Measurements from ENCODE around the gene FRMD1.

Gene FRMD1

GRCh38 chr6:168033791-168034190, 45.2 kb downstream of the FRMD1 start:
- DNase-seq (ENCODE audit: extremely low read depth, insufficient read length) = no peak
- H3K36me3 ChIP-seq (ENCODE audit: control insufficient read depth, insufficient read depth, low read length) = no peaks in the 10 kb centered on the region
- TF ChIP-seq, protein P1, sequence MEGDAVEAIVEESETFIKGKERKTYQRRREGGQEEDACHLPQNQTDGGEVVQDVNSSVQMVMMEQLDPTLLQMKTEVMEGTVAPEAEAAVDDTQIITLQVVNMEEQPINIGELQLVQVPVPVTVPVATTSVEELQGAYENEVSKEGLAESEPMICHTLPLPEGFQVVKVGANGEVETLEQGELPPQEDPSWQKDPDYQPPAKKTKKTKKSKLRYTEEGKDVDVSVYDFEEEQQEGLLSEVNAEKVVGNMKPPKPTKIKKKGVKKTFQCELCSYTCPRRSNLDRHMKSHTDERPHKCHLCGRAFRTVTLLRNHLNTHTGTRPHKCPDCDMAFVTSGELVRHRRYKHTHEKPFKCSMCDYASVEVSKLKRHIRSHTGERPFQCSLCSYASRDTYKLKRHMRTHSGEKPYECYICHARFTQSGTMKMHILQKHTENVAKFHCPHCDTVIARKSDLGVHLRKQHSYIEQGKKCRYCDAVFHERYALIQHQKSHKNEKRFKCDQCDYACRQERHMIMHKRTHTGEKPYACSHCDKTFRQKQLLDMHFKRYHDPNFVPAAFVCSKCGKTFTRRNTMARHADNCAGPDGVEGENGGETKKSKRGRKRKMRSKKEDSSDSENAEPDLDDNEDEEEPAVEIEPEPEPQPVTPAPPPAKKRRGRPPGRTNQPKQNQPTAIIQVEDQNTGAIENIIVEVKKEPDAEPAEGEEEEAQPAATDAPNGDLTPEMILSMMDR (IDR thresholded peaks at IDR 0.05; ENCODE audit: insufficient read depth, low read length, poor library complexity, severe bottlenecking) = no peak
- H3K27me3 ChIP-seq (replicated peaks; ENCODE audit: control insufficient read depth, insufficient read depth, low read length) = no peaks in the 10 kb centered on the region
- H3K4me3 ChIP-seq (replicated peaks; ENCODE audit: low read depth, low read length) = no peak overlapping the region

DNA sequence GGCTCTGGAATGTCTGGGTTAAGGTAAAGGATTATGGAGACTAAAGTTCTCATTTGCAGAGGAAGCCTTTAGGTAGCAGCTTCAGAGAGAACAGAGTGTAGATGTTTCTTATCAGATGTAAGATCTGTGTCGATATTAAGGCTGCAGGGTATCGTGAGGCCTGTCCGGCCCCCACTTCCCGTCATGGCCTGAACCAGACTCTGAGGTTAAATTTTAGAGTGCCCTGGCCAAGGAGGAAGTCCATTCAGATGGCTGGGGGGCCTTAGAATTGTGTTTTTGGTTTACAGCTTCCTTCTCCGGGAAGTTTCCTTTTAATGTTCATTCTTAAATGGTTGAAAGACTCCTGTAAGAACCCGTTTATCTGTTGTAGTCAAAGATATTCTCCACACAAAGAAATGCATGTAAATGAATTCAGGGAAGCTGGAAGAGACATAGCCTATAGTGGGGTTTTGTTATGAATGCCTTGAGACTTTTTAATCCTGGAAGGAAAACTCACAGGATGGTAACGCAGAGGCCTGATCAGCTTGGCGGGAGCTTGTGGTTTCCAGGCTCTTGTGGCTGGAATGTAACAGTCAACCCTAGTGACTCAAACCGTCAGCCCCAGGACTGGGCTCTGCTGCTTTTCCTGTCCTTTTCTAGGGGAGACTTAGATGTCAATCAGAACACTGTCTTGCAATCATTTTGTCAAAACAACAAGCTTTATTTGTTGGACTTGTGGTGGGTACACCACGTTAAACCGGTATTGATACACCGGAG, 46.8 kb downstream of the FRMD1 start:
- TF ChIP-seq, protein P1 (IDR thresholded peaks at IDR 0.05; ENCODE audit: insufficient read depth, low read length, poor library complexity, severe bottlenecking) = no peak
- Histone ChIP-seq H3K27me3 (replicated peaks; ENCODE audit: control insufficient read depth, insufficient read depth, low read length) (no peaks in the 10 kb centered on the region), H3K36me3 (ENCODE audit: control insufficient read depth, insufficient read depth, low read length) (no peaks in the 10 kb centered on the region), H3K4me3 (replicated peaks; ENCODE audit: low read depth, low read length) (no peak overlapping the region)
- DNase-seq (ENCODE audit: extremely low read depth, insufficient read length) = no peak

DNA sequence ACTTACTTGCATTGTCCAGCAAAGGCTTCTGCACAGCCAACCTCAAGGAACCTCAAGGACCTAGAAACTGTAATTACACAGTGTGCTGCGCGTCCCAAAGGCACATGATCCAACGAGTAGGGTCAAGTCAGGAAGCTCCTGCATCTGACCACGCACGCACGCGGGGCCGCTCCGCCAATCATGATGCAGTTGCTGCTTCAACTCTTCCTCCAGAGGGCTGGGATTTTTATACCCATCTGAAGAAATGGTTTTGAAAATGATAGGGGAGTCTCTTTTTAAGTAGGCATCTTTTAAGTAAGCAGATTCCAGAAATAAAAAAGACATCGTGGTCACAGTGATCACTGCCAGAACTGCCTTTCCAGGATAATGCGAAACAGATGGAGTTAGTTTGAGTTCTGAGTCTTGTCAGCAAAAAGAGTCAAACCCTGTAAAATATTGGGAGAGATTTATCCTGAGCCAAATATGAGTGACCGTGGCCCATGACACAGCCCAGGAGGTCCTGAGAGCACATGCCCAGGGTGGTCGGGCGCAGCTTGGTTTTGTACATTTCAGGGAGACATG, 47.5 kb downstream of the FRMD1 start:
- TF ChIP-seq, protein P1 (IDR thresholded peaks at IDR 0.05; ENCODE audit: insufficient read depth, low read length, poor library complexity, severe bottlenecking) = no peak
- H3K36me3 ChIP-seq (ENCODE audit: control insufficient read depth, insufficient read depth, low read length) = no peaks in the 10 kb centered on the region
- H3K4me3 ChIP-seq (replicated peaks; ENCODE audit: low read depth, low read length) = no peak overlapping the region
- DNase-seq (ENCODE audit: extremely low read depth, insufficient read length) = no peak
- no peaks in the 10 kb centered on the region for H3K27me3 ChIP-seq (replicated peaks; ENCODE audit: control insufficient read depth, insufficient read depth, low read length)

DNA sequence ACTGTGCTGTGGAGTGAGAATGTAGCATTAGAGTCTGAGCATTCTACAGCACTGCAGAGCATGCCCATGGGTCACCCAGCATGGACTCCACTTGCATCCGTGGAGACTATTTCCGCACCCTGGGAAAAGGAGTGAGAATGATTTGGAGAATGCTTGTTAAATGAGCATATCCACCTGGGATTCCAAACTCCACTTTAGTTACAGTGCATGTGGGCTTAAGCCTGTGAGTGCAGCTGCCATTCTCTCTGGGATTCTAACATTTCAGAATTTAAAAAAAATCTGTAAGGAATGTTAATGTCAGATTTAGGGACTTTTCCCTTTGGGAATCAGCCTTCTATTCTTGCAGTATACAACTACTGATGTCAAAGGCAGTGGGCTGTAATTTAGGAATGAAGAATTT, 48.1 kb downstream of the FRMD1 start:
- TF ChIP-seq, protein P1 (IDR thresholded peaks at IDR 0.05; ENCODE audit: insufficient read depth, low read length, poor library complexity, severe bottlenecking) = no peak

DNA sequence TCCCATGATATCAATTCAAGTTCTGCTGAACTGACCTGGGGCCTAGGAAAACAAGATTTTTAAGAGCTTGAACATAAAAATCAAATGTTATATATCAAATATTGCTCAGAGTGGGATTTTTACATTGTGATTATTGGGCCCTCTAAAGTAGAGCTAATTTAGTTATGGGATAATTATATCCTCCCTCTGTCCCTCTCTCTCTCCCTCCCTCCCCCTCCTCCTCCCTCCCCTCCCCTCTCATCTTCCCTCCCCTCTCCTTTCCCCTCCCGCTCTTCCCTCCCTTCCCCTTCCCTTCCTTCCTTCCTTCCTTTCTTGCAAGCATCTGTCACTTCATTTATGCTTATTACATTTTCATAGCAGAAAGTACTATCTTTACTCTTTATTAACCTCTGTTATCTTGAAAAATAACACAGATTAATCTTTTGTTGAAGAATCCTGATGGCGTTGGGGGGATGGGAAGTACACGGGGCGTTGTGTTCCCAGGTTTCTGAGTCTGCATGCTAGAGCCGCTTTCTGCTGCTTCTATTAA, 48.7 kb downstream of the FRMD1 start:
- TF ChIP-seq, protein P1 (IDR thresholded peaks at IDR 0.05; ENCODE audit: insufficient read depth, low read length, poor library complexity, severe bottlenecking) = no peak
- H3K4me3 ChIP-seq (replicated peaks; ENCODE audit: low read depth, low read length) = no peak overlapping the region
- H3K36me3 ChIP-seq (ENCODE audit: control insufficient read depth, insufficient read depth, low read length) = no peaks in the 10 kb centered on the region
- H3K27me3 ChIP-seq (replicated peaks; ENCODE audit: control insufficient read depth, insufficient read depth, low read length) = no peaks in the 10 kb centered on the region
- DNase-seq (ENCODE audit: extremely low read depth, insufficient read length) = no peak

More for the DNA sequence above, 48.1 kb downstream of the FRMD1 start:
- no peak overlapping the region for H3K4me3 ChIP-seq (replicated peaks; ENCODE audit: low read depth, low read length)
- H3K27me3 ChIP-seq (replicated peaks; ENCODE audit: control insufficient read depth, insufficient read depth, low read length) = no peaks in the 10 kb centered on the region
- no peak for DNase-seq (ENCODE audit: extremely low read depth, insufficient read length)
- no peaks in the 10 kb centered on the region for H3K36me3 ChIP-seq (ENCODE audit: control insufficient read depth, insufficient read depth, low read length)
